Measurements from ENCODE around the gene HSF5. TPM values are rescaled to one million over a fixed set of nuclear protein-coding genes. Genes with fewer than 3 reads are reported as not detected.

The HSF5 gene
- total RNA-seq, 4 donors from 2014 or later = not detected

DNA sequence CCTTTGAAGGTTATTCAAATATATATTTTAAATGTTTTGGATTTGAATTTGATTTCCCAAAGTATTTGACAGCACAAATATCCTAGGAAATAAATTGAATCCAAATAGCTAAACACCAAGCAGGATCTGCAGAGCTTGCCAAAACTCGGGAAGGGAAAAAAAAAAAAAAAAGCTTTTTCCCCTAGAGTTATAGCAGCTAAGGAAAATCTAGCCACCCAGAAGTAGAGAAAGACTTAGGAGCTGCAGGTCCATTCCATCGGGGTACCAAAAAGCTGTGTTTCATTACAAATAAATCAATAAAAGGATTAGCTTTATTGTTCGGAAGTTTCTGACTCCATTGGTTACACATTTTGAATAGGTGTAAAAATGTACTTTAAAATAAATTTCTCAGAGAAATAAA, 19.3 kb downstream of the HSF5 start:
- WGBS = 73% methylated on average over 3 of the region's 3 CpGs

DNA sequence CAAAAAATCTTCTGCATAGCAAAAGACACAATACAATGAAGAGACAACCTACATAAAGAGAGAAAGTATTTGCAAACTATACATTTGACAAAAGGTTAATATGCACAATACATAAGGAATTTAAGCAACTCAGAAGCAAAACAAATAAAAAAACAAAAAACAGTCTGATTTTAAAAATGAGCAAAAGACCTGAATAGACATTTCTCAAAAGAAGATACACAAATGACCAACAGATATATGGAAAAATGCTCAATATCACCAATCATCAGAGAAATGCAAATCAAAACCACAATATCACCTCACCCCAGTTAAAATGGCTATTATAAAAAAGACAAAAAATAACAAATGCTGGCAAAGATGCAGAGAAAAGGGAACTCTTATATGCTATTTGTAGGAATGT, 32.7 kb downstream of the HSF5 start:
- H3K36me3 ChIP-seq = no peaks in the 10 kb centered on the region
- no peaks in the 10 kb centered on the region for H3K9me3 ChIP-seq
- H3K4me3 ChIP-seq = no peak overlapping the region
- no peaks in the 10 kb centered on the region for H3K4me1 ChIP-seq
- H3K27me3 ChIP-seq = no peaks in the 10 kb centered on the region
- no peak for DNase-seq (ENCODE audit: low spot score in 2 of 2)
- H3K27ac ChIP-seq = no peak overlapping the region
- TF ChIP-seq POLR2AphosphoS5 (IDR thresholded peaks at IDR 0.05) (no peak), EP300 (IDR thresholded peaks at IDR 0.05) (no peak), POLR2A (IDR thresholded peaks at IDR 0.05) (no peak)
- TF ChIP-seq, protein P1, sequence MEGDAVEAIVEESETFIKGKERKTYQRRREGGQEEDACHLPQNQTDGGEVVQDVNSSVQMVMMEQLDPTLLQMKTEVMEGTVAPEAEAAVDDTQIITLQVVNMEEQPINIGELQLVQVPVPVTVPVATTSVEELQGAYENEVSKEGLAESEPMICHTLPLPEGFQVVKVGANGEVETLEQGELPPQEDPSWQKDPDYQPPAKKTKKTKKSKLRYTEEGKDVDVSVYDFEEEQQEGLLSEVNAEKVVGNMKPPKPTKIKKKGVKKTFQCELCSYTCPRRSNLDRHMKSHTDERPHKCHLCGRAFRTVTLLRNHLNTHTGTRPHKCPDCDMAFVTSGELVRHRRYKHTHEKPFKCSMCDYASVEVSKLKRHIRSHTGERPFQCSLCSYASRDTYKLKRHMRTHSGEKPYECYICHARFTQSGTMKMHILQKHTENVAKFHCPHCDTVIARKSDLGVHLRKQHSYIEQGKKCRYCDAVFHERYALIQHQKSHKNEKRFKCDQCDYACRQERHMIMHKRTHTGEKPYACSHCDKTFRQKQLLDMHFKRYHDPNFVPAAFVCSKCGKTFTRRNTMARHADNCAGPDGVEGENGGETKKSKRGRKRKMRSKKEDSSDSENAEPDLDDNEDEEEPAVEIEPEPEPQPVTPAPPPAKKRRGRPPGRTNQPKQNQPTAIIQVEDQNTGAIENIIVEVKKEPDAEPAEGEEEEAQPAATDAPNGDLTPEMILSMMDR (IDR thresholded peaks at IDR 0.05) = no peak

More for the DNA sequence above, 19.3 kb downstream of the HSF5 start:
- DNase-seq (ENCODE audit: low spot score in 2 of 2) = no peak
- Histone ChIP-seq H3K27me3 (peaks cover 5% of the 10 kb centered on the region), H3K4me3 (no peak overlapping the region), H3K27ac (no peak overlapping the region), H3K4me1 (no peaks in the 10 kb centered on the region), H3K36me3 (no peaks in the 10 kb centered on the region), H3K9me3 (no peaks in the 10 kb centered on the region)
- TF ChIP-seq POLR2A (IDR thresholded peaks at IDR 0.05) = no peak
- TF ChIP-seq, protein P1 (IDR thresholded peaks at IDR 0.05) = no peak
- TF ChIP-seq EP300 (IDR thresholded peaks at IDR 0.05) = no peak
- TF ChIP-seq POLR2AphosphoS5 (IDR thresholded peaks at IDR 0.05) = no peak

DNA sequence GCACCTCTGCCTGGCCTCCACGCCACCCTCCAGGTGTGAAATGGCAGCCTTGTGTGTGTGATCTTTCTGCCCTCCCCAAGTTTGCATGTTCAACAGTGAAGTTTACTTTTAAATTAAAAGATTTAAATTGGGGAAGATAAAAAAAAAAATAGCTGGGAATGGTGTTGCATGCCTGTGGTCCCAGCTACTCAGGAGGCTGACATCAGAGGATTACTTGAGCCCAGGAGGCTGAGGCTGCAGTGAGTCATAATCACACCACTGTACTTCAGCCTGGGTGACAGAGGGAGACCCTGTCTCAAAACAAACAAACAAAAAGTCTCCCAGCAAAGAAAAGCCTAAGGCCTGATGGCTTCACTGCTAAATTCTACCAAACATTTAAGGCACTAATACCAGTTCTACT, 35.5 kb downstream of the HSF5 start:
- Histone ChIP-seq H3K27me3 (no peaks in the 10 kb centered on the region), H3K4me1 (no peaks in the 10 kb centered on the region), H3K9me3 (no peaks in the 10 kb centered on the region), H3K27ac (no peak overlapping the region), H3K4me3 (no peak overlapping the region), H3K36me3 (no peaks in the 10 kb centered on the region)
- TF ChIP-seq, protein P1 (IDR thresholded peaks at IDR 0.05) = no peak
- no peak for TF ChIP-seq POLR2AphosphoS5 (IDR thresholded peaks at IDR 0.05)
- no peak for TF ChIP-seq POLR2A (IDR thresholded peaks at IDR 0.05)
- TF ChIP-seq EP300 (IDR thresholded peaks at IDR 0.05) = no peak
- DNase-seq (ENCODE audit: low spot score in 2 of 2) = no peak
- whole genome bisulfite sequencing = 93% methylated on average over 1 of the region's 1 CpG

GRCh38 chr17:58447039-58447975, 40.9 kb downstream of the HSF5 start:
- no peak overlapping the region for H3K4me3 ChIP-seq
- 75% methylated on average over 9 of the region's 9 CpGs for WGBS
- no peak for TF ChIP-seq POLR2A (IDR thresholded peaks at IDR 0.05)
- no peak for TF ChIP-seq EP300 (IDR thresholded peaks at IDR 0.05)
- TF ChIP-seq, protein P1 (IDR thresholded peaks at IDR 0.05) = peak; percentile 33 to 52
- DNase-seq (ENCODE audit: low spot score in 2 of 2) = peak in 1 of 2 donors; percentile 69
- H3K4me1 ChIP-seq = no peaks in the 10 kb centered on the region
- H3K9me3 ChIP-seq = no peaks in the 10 kb centered on the region
- no peak overlapping the region for H3K27ac ChIP-seq
- no peaks in the 10 kb centered on the region for H3K36me3 ChIP-seq
- H3K27me3 ChIP-seq = no peaks in the 10 kb centered on the region

- TF ChIP-seq, protein P1 (IDR thresholded peaks at IDR 0.05) = no peak
- no peak for TF ChIP-seq POLR2A (IDR thresholded peaks at IDR 0.05)
- TF ChIP-seq POLR2AphosphoS5 (IDR thresholded peaks at IDR 0.05) = no peak
- TF ChIP-seq EP300 (IDR thresholded peaks at IDR 0.05) = no peak
Measured at GRCh38 chr17:58446086-58446485, 42.1 kb downstream of the HSF5 start.

More at GRCh38 chr17:58446086-58446485, 42.1 kb downstream of the HSF5 start:
- 85% methylated on average over 6 of the region's 6 CpGs for WGBS
- Histone ChIP-seq H3K27me3 (no peaks in the 10 kb centered on the region), H3K36me3 (no peaks in the 10 kb centered on the region), H3K27ac (no peak overlapping the region), H3K4me1 (no peaks in the 10 kb centered on the region), H3K9me3 (no peaks in the 10 kb centered on the region), H3K4me3 (no peak overlapping the region)
- no peak for DNase-seq (ENCODE audit: low spot score in 2 of 2)

All from suprapubic skin (tissue), 4 donors.